HL-60 (cell line): ENCODE measurements around the gene TNC.

Experiments
- DNase-seq, 2 experiments: peaks; one replicate each; pipeline ENCODE4 v3.0.0-alpha.2; 2010 to 2020; ENCODE audit warnings: low read depth in 1 of 2, low spot score in 1 of 2
- H3K27ac ChIP-seq: fragments of 250-450 bp; sonication (Bioruptor Pico); replicated peaks from 2 replicates; pipeline ENCODE4 v1.5.1; 2020; ENCODE audit warnings: mild to moderate bottlenecking, moderate library complexity
- H3K27me3 ChIP-seq: fragments of 250-450 bp; sonication (Bioruptor Pico); 2 replicates; pipeline ENCODE4 v1.5.1; 2021; ENCODE audit warnings: mild to moderate bottlenecking, moderate library complexity; ENCODE audit not compliant: insufficient read depth, poor library complexity, severe bottlenecking
- H3K4me3 ChIP-seq: replicated peaks from 2 replicates; pipeline ENCODE4 v1.5.1; 2011; ENCODE audit warnings: mild to moderate bottlenecking, control low read depth, low read length; ENCODE audit not compliant: insufficient read depth
- CTCF ChIP-seq: IDR thresholded peaks from one replicate; pipeline ENCODE4 v1.5.1; 2011; ENCODE audit warnings: low read length, control low read depth, inconsistent platforms; ENCODE audit not compliant: insufficient read depth
- GABPA ChIP-seq: IDR thresholded peaks from 2 replicates; pipeline ENCODE4 v1.6.1; 2012; ENCODE audit warnings: low read depth
- POLR2AphosphoS5 ChIP-seq: IDR thresholded peaks from 2 replicates; pipeline ENCODE4 v1.6.1; 2012; ENCODE audit warnings: low read depth
- REST ChIP-seq: IDR thresholded peaks from 2 replicates; pipeline ENCODE4 v1.6.1; 2012; ENCODE audit warnings: low read depth; ENCODE audit not compliant: insufficient replicate concordance
- SPI1 ChIP-seq: IDR thresholded peaks from 2 replicates; pipeline ENCODE4 v1.6.1; 2012; ENCODE audit warnings: low read depth, mild to moderate bottlenecking, borderline replicate concordance

TNC gene

GRCh38 chr9:115106642-115107041, 11.3 kb downstream of the TNC start:
- DNase-seq: no peak
- Histone ChIP-seq H3K27me3 (peaks cover 2% of the 10 kb centered on the region), H3K4me3 (no peak overlapping the region), H3K27ac (no peak overlapping the region)
- TF ChIP-seq CTCF (no peak), GABPA (no peak), POLR2AphosphoS5 (no peak), SPI1 (no peak), REST (no peak)

- no peak for DNase-seq
- Histone ChIP-seq H3K27me3 (peaks cover 2% of the 10 kb centered on the region), H3K4me3 (no peak overlapping the region), H3K27ac (no peak overlapping the region)
- no peak for TF ChIP-seq SPI1
- no peak for TF ChIP-seq POLR2AphosphoS5
- no peak for TF ChIP-seq CTCF
- no peak for TF ChIP-seq GABPA
- TF ChIP-seq REST: no peak
These were observed 12.0 kb downstream of the TNC start for GRCh38 chr9:115106001-115106400.

- Histone ChIP-seq H3K27me3 (peaks cover 2% of the 10 kb centered on the region), H3K27ac (no peak overlapping the region), H3K4me3 (no peak overlapping the region)
- DNase-seq: no peak
- no peak for TF ChIP-seq SPI1
- TF ChIP-seq CTCF: no peak
- no peak for TF ChIP-seq REST
- no peak for TF ChIP-seq GABPA
- TF ChIP-seq POLR2AphosphoS5: no peak
These were observed 13.0 kb downstream of the TNC start for GRCh38 chr9:115104908-115105307.
